ENCODE data around the gene ZBTB32. TPM values are rescaled to one million over a fixed set of nuclear protein-coding genes. Genes with fewer than 3 reads are reported as not detected.

Gene ZBTB32
- total and polyA plus RNA-seq, 3 donors from 2014 or later: 26.1 to 125 (median 32.5) TPM

DNA sequence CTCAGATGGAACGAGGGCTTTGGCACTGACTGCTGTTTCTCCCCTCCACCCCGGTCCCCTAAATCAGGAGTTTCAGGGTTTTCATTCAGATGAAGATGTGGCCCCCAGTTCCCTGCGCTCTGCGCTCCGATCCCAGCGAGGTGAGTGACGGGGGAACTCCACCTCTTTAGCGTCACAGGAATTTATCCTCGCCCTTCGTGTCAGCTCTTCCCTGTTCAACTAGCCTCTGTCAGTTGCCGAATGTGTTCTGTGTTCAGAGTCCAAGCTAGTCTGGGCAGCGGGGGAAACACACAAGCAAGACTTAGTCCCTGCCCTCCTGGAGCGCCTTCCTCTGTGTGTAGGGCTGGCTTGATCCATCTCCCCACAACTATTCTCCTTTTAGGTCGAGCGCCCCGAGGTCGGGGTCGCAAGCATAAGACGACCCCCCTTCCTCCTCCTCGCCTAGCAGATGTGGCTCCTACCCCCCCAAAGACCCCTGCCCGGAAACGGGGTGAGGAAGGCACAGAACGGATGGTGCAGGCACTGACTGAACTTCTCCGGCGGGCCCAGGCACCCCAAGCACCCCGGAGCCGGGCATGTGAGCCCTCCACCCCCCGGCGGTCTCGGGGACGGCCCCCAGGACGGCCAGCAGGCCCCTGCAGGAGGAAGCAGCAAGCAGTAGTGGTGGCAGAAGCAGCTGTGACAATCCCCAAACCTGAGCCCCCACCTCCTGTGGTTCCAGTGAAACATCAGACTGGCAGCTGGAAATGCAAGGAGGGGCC is 15.2 kb downstream of the ZBTB32 start:
- H3K27ac ChIP-seq: peak overlapping the region in 1 of 2 donors; percentile 91
- no peaks in the 10 kb centered on the region for H3K36me3 ChIP-seq (ENCODE audit: low read depth, missing control alignments)
- no peak for TF ChIP-seq POLR2A (IDR thresholded peaks at IDR 0.05)
- TF ChIP-seq, protein P1, sequence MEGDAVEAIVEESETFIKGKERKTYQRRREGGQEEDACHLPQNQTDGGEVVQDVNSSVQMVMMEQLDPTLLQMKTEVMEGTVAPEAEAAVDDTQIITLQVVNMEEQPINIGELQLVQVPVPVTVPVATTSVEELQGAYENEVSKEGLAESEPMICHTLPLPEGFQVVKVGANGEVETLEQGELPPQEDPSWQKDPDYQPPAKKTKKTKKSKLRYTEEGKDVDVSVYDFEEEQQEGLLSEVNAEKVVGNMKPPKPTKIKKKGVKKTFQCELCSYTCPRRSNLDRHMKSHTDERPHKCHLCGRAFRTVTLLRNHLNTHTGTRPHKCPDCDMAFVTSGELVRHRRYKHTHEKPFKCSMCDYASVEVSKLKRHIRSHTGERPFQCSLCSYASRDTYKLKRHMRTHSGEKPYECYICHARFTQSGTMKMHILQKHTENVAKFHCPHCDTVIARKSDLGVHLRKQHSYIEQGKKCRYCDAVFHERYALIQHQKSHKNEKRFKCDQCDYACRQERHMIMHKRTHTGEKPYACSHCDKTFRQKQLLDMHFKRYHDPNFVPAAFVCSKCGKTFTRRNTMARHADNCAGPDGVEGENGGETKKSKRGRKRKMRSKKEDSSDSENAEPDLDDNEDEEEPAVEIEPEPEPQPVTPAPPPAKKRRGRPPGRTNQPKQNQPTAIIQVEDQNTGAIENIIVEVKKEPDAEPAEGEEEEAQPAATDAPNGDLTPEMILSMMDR (IDR thresholded peaks at IDR 0.05): no peak
- no peaks in the 10 kb centered on the region for H3K9me3 ChIP-seq
- peaks cover 25% of the 10 kb centered on the region for H3K4me1 ChIP-seq
- H3K4me3 ChIP-seq: no peak overlapping the region
- DNase-seq: no peak
- WGBS, 2 donors: 59 to 71% methylated on average over 28 to 32 of the region's 32 CpGs
- intact Hi-C loops (cut with DNase I; ENCODE audit: low total_unique reads): loop anchor here (10.0 kb wide), 1 partner anchor 175 kb away; the partner anchor contains the start of gene TMEM147
- no peaks in the 10 kb centered on the region for H3K27me3 ChIP-seq

DNA sequence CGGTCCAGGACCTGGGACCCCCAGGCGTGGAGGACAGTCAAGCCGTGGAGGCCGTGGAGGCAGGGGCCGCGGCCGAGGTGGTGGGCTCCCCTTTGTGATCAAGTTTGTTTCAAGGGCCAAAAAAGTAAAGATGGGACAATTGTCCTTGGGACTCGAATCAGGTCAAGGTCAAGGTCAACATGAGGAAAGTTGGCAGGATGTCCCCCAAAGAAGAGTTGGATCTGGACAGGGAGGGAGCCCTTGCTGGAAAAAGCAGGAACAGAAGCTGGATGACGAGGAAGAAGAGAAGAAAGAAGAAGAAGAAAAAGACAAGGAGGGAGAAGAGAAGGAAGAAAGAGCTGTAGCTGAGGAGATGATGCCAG is 15.8 kb downstream of the ZBTB32 start:
- intact Hi-C loops (cut with DNase I; ENCODE audit: low total_unique reads): no loop called here
- DNase-seq: no peak
- no peaks in the 10 kb centered on the region for H3K9me3 ChIP-seq
- H3K4me1 ChIP-seq: peaks cover 25% of the 10 kb centered on the region
- 76 to 78% methylated on average over 9 of the region's 9 CpGs for WGBS, 2 donors
- H3K4me3 ChIP-seq: no peak overlapping the region
- H3K27ac ChIP-seq: no peak overlapping the region
- no peaks in the 10 kb centered on the region for H3K36me3 ChIP-seq (ENCODE audit: low read depth, missing control alignments)
- no peaks in the 10 kb centered on the region for H3K27me3 ChIP-seq
- TF ChIP-seq, protein P1 (IDR thresholded peaks at IDR 0.05): no peak
- no peak for TF ChIP-seq POLR2A (IDR thresholded peaks at IDR 0.05)

DNA sequence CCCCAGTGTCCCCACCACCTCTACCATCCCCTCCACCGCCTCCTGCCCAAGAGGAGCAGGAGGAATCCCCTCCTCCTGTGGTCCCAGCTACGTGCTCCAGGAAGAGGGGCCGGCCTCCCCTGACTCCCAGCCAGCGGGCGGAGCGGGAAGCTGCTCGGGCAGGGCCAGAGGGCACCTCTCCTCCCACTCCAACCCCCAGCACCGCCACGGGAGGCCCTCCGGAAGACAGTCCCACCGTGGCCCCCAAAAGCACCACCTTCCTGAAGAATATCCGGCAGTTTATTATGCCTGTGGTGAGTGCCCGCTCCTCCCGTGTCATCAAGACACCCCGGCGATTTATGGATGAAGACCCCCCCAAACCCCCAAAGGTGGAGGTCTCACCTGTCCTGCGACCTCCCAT is 16.3 kb downstream of the ZBTB32 start:
- peaks cover 22% of the 10 kb centered on the region for H3K4me1 ChIP-seq

DNA sequence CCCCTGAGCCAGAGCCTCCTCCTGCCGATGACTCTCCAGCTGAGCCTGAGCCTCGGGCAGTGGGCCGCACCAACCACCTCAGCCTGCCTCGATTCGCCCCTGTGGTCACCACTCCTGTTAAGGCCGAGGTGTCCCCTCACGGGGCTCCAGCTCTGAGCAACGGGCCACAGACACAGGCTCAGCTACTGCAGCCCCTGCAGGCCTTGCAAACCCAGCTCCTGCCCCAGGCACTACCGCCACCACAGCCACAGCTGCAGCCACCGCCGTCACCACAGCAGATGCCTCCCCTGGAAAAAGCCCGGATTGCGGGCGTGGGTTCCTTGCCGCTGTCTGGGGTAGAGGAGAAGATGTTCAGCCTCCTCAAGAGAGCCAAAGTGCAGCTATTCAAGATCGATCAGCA is 17.0 kb downstream of the ZBTB32 start:
- H3K4me3 ChIP-seq: no peak overlapping the region
- no peak overlapping the region for H3K27ac ChIP-seq
- no peaks in the 10 kb centered on the region for H3K9me3 ChIP-seq
- H3K27me3 ChIP-seq: no peaks in the 10 kb centered on the region
- WGBS, 2 donors: 86 to 93% methylated on average over 6 to 16 of the region's 16 CpGs
- intact Hi-C loops (cut with DNase I; ENCODE audit: low total_unique reads): no loop called here
- no peaks in the 10 kb centered on the region for H3K36me3 ChIP-seq (ENCODE audit: low read depth, missing control alignments)
- no peak for DNase-seq
- TF ChIP-seq, protein P1 (IDR thresholded peaks at IDR 0.05): no peak
- no peak for TF ChIP-seq POLR2A (IDR thresholded peaks at IDR 0.05)
- H3K4me1 ChIP-seq: peaks cover 15% of the 10 kb centered on the region

More for the DNA sequence above, 16.3 kb downstream of the ZBTB32 start:
- no peaks in the 10 kb centered on the region for H3K36me3 ChIP-seq (ENCODE audit: low read depth, missing control alignments)
- intact Hi-C loops (cut with DNase I; ENCODE audit: low total_unique reads): no loop called here
- H3K27me3 ChIP-seq: no peaks in the 10 kb centered on the region
- DNase-seq: no peak
- WGBS, 2 donors: 78 to 93% methylated on average over 8 to 17 of the region's 17 CpGs
- H3K27ac ChIP-seq: no peak overlapping the region
- TF ChIP-seq, protein P1 (IDR thresholded peaks at IDR 0.05): no peak
- no peak for TF ChIP-seq POLR2A (IDR thresholded peaks at IDR 0.05)
- no peaks in the 10 kb centered on the region for H3K9me3 ChIP-seq
- H3K4me3 ChIP-seq: no peak overlapping the region

DNA sequence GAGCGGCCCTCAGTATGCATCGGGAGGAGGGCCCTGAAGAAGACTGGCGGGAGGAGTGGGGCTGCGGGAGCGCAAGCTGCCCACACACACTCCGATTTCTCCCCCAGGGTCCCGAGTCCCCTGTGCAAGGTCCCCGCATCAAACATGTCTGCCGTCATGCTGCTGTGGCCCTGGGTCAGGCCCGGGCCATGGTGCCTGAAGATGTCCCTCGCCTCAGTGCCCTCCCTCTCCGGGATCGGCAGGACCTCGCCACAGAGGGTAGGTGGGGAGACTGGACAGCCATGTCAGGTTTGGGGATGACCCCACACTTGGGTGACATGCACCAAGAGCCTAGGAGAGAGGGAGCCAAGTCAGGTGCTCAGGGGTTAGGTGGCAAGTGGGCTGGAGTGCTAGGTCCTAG is 18.1 kb downstream of the ZBTB32 start:
- Histone ChIP-seq H3K4me3 (no peak overlapping the region), H3K27me3 (no peaks in the 10 kb centered on the region), H3K4me1 (peaks cover 15% of the 10 kb centered on the region), H3K27ac (no peak overlapping the region), H3K9me3 (no peaks in the 10 kb centered on the region), H3K36me3 (ENCODE audit: low read depth, missing control alignments) (no peaks in the 10 kb centered on the region)
- TF ChIP-seq, protein P1 (IDR thresholded peaks at IDR 0.05): no peak
- no peak for TF ChIP-seq POLR2A (IDR thresholded peaks at IDR 0.05)
- intact Hi-C loops (cut with DNase I; ENCODE audit: low total_unique reads): no loop called here
- WGBS, 2 donors: 93 to 97% methylated on average over 13 to 14 of the region's 14 CpGs
- DNase-seq: no peak
